Ovary (tissue), 9 donors: ENCODE results near the gene NVL. TPM values are rescaled to one million over a fixed set of nuclear protein-coding genes. Genes with fewer than 3 reads are reported as not detected.

Experiments used
- DNase-seq, 5 donors: peaks; one replicate each; pipeline ENCODE4 v3.0.0-alpha.2; 2019 to 2020
- H3K27ac ChIP-seq, 2 donors: fragments of 200-600 bp; one replicate each; pipeline versions ENCODE4 v1.5.1 to v1.8.0; 2019 to 2022
- H3K27me3 ChIP-seq: fragments of 200-600 bp; one replicate; pipeline ENCODE4 v1.8.0; 2022
- H3K36me3 ChIP-seq: fragments of 200-600 bp; sonication (generic); one replicate; pipeline ENCODE4 v1.5.1; 2019
- H3K4me1 ChIP-seq: one replicate; pipeline ENCODE4 v1.8.1; 2013; ENCODE audit warnings: mild to moderate bottlenecking, moderate library complexity; ENCODE audit not compliant: insufficient read depth
- H3K4me3 ChIP-seq: fragments of 200-600 bp; sonication (generic); one replicate; pipeline ENCODE4 v1.5.1; 2017
- H3K9me3 ChIP-seq, 2 donors: fragments of 200-600 bp in 1 of 2; sonication (generic) in 1 of 2; one replicate each; pipeline versions ENCODE4 v1.5.1 to v1.8.1; 2013 to 2019; ENCODE audit warnings: mild to moderate bottlenecking in 1 of 2, moderate library complexity in 1 of 2
- EP300 ChIP-seq: sonication (generic); formaldehyde crosslinking; IDR thresholded peaks from one replicate; pipeline ENCODE4 v1.6.1; 2017; ENCODE audit warnings: antibody characterized with exemption
- POLR2A ChIP-seq: fragments of 450-650 bp; IDR thresholded peaks from one replicate; pipeline ENCODE4 v1.6.1; 2017; ENCODE audit warnings: antibody characterized with exemption, mild to moderate bottlenecking, moderate library complexity
- WGBS, 3 donors: extraction: QIAGEN DNeasy Blood & Tissue Kit in 1 of 3; methylation state at CpG; one replicate each; pipeline versions ENCODE4 v1.1.5 to v1.1.7; 2013 to 2017; 5-methylcytosine and 5-hydroxymethylcytosine counted together
- intact Hi-C, 4 donors: fragments of 100-400 bp; cut with DNase I; formaldehyde crosslinking; loops; one replicate each; pipeline versions ENCODE4 v1.11.0 to v1.15.1; 2022 to 2023
- polyA plus RNA-seq, 2 donors: library from polyadenylated mRNA; stranded (reverse); fragments of 200-250 nt in 1 of 2; fragments of 350-450 nt in 1 of 2; fragmentation: Illumina TruSeq in 1 of 2; extraction: RNeasy Lipid Tissue Mini Kit (QIAGEN cat#74804) in 1 of 2; gene quantifications; one replicate each; pipeline ENCODE4 v1.2.3, GENCODE V29; 2013 to 2014
- total RNA-seq, 7 donors: library from RNA; depleted of rRNA in 2 of 7; stranded (reverse); fragments of >200 nt in 2 of 7; fragmentation: NEBNext Ultra II Directional in 3 of 7; extraction: Animal tissue kit (Norgen Biotek cat#: 25700) in 3 of 7; gene quantifications; one replicate each; pipeline versions ENCODE4 v1.1.0 to v1.2.4, GENCODE V29; 2016 to 2023
- TF ChIP-seq, protein P1 (sequence below), 3 donors: fragments of 450-650 bp in 2 of 3; fragments of 200-600 bp in 1 of 3; IDR thresholded peaks; one replicate each; pipeline versions ENCODE4 v1.5.1 to v1.8.0; 2016 to 2022; ENCODE audit warnings: antibody characterized with exemption in 3 of 3, mild to moderate bottlenecking in 1 of 3
- donor health status: DM: no; HTN: no; CAD: no; lungs with moderate emphysema.
- donor health status: DM: no; HTN: no; CAD: no.
- donor health status: Bipolar disorder and iron deficiency.
- donor health status: DM: yes; HTN: yes; CAD: no.
- donor health status: DM: no; HTN: no; CAD: no.
- donor health status: DM: yes; HTN: yes; CAD: no.

NVL gene
- total and polyA plus RNA-seq, 9 donors, result 15.4 to 31.9 (median 23.4) TPM

GRCh38 chr1:224238212-224238611, 91.8 kb downstream of the NVL start:
- no peak for DNase-seq
- Histone ChIP-seq H3K4me3 (no peak overlapping the region), H3K36me3 (no peaks in the 10 kb centered on the region), H3K4me1 (no peaks in the 10 kb centered on the region), H3K9me3 (no peaks in the 10 kb centered on the region), H3K27me3 (no peaks in the 10 kb centered on the region), H3K27ac (no peak overlapping the region)
- intact Hi-C loops, result no loop called here
- WGBS, 3 donors, result 84 to 88% (median 87%) methylated on average over 9 of the region's 9 CpGs
- TF ChIP-seq EP300 (no peak), POLR2A (no peak)
- TF ChIP-seq, protein P1, sequence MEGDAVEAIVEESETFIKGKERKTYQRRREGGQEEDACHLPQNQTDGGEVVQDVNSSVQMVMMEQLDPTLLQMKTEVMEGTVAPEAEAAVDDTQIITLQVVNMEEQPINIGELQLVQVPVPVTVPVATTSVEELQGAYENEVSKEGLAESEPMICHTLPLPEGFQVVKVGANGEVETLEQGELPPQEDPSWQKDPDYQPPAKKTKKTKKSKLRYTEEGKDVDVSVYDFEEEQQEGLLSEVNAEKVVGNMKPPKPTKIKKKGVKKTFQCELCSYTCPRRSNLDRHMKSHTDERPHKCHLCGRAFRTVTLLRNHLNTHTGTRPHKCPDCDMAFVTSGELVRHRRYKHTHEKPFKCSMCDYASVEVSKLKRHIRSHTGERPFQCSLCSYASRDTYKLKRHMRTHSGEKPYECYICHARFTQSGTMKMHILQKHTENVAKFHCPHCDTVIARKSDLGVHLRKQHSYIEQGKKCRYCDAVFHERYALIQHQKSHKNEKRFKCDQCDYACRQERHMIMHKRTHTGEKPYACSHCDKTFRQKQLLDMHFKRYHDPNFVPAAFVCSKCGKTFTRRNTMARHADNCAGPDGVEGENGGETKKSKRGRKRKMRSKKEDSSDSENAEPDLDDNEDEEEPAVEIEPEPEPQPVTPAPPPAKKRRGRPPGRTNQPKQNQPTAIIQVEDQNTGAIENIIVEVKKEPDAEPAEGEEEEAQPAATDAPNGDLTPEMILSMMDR (IDR thresholded peaks at IDR 0.05), result no peak

DNA sequence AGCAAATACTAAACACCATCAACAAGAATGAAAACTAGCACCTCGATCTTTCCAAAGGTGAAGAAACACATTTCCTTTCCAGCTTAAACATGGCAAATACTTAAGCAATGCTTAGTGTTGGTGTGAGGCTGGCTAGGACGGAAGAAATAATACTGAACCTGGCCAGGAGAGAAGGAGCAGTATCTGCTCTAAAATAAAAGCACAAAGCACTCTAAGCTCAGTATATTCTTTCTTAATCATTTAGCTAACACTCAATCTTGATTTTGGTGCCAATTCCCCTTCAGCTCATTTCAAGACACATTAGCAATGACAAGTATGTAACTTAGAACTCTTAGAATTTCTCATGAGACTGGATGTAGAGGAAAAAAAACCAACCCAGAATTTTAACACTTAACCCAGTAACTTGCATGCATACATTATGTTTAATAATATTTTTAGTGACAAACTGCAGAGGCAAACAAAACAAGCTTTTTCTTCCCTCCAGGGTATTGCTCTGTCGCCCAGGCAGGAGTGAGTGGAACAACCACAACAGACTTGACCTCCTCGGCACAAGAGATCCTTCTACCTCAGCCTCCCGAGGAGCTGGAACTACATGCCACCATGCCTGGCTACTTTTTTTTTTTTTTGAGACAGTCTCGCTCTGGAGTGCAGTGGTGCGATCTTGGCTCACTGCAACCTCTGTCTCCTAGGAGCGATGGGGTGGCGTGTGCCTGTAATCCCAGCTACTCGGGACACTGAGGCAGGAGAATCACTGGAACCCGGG, 92.7 kb downstream of the NVL start:
- TF ChIP-seq POLR2A (no peak), EP300 (no peak)
- TF ChIP-seq, protein P1 (IDR thresholded peaks at IDR 0.05), result no peak
- Histone ChIP-seq H3K9me3 (no peaks in the 10 kb centered on the region), H3K27me3 (no peaks in the 10 kb centered on the region), H3K4me1 (no peaks in the 10 kb centered on the region), H3K4me3 (no peak overlapping the region), H3K36me3 (no peaks in the 10 kb centered on the region), H3K27ac (no peak overlapping the region)
- 61 to 76% (median 63%) methylated on average over 11 of the region's 11 CpGs for WGBS, 3 donors
- intact Hi-C loops, result no loop called here
- no peak for DNase-seq

DNA sequence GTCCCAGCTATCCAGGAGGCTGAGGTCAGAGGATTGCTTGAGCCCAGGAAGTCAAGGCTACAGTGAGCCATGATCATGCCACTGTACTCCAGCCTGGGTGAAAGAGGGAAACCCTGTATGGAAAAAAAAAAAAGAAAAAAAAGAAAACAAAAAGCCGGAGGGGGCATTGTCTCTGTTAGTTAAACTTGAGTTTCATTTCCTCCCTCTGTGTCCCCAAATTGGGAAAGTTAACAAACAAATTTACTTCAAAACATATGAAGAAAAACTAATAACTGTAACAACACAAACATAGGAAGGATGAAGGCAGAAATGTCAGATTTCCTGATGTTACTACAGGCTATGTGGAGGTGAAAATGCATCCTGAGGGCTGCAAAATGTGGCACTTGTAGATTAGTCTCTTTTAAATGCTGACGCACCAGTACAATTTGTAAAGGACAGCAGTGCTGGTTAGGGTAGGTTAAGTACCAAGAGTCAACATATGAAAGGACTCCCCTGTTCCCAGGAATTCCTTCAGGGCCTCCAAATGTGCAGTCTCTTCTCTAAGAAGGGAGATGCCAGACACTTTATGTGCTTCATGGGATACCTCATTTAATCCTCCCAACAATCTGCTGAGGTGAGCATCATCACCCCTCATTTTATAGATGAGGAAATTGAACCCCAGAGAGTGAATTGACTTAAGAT, 94.0 kb downstream of the NVL start:
- no peaks in the 10 kb centered on the region for H3K4me1 ChIP-seq
- H3K36me3 ChIP-seq, result no peaks in the 10 kb centered on the region
- TF ChIP-seq EP300 (no peak), POLR2A (no peak)
- TF ChIP-seq, protein P1 (IDR thresholded peaks at IDR 0.05), result no peak
- H3K9me3 ChIP-seq, result no peaks in the 10 kb centered on the region
- intact Hi-C loops, result no loop called here
- H3K27me3 ChIP-seq, result no peaks in the 10 kb centered on the region
- no peak for DNase-seq
- H3K4me3 ChIP-seq, result no peak overlapping the region
- WGBS, 3 donors, result 72 to 79% (median 75%) methylated on average over 2 of the region's 2 CpGs
- H3K27ac ChIP-seq, result no peak overlapping the region

DNA sequence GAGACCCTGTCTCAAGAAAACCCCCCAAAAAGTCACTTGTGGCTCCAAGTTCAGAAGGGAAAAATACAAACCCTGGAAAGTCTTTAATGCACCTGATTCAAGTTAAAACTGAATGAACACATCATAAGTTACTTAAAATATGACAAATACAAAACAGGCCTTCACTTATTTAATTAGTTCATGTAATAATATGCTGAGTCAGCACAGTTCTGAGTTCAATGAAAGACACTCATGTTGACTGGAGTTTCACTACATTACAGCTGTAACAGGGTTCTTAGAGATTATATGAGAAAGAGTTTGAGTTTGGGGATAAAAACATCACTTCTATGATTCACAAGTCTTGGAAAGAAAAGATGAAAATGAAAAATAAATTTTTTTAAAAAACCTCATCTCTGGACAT, 96.0 kb downstream of the NVL start:
- Histone ChIP-seq H3K27me3 (no peaks in the 10 kb centered on the region), H3K36me3 (no peaks in the 10 kb centered on the region), H3K4me3 (no peak overlapping the region), H3K9me3 (no peaks in the 10 kb centered on the region), H3K4me1 (no peaks in the 10 kb centered on the region), H3K27ac (no peak overlapping the region)
- no peak for TF ChIP-seq POLR2A
- TF ChIP-seq EP300, result no peak
- TF ChIP-seq, protein P1 (IDR thresholded peaks at IDR 0.05), result no peak
- no peak for DNase-seq
- intact Hi-C loops, result no loop called here
